ENCODE data around the gene NSD2.

Gene NSD2

DNA sequence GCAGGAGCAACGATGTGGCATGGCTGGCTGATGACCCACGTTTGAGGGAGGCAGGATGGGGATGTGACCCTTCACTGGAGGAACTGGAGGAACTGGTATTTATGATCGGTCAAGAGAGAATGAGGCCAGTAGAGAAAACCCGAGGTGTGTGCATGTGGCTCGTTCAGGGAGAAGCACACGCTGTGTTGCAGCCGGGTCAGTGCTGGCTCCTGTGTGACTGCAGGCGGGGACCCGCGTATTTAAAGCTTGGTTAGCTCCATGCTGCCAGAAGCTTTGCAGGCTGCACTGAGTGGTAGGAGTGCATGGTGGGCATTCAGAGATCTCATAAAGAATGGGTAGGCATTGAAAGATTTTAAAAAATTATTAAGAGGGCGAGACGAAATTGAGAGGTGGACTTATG, 85.4 kb downstream of the NSD2 start:
- in situ Hi-C loops (cut with HindIII; ENCODE audit: low pct_ligation_motif_present, low pct_unique_long_range_greater_than_20kb, low sequenced_read_pairs): no loop called here
- DNase-seq: no peak

DNA sequence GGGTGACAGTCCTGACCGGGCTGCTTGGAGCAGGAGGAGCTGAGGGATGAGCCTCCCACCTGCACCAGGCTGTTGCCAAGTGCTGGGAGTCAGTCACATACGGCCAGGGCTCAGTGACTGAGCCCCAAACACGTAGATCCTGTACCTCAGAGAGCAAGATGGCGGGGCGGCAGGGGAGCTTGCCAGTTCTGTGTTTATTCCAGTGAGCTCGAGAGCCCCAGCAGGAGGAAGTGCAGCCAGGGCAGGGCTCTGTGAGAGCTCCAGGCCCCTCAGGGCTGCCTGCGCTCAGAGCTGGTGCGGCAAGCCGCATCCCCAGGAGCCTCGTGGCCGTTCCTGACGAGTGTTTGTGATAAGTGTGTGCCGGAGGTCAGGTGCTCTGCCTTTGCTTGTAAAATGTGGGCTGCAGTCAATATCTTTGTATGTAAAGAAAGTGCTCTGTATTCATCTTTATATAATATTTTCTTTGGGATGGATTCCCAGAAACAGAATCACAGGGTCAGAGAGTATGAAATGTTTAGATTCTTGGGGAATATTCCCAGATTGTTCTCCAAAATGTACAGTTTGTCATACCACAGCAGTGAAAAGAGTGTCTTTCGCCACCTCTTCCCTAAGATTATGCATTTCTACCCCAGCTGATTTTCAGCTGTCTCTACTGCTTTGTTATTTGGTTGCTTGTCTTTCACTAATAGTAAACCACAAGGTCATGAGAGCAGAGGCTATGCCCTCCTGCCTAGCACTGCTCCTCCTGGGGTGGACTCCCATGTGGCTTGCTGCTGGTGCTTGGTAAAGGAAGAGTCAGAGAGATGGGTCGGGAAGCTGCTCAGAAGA, 87.3 kb downstream of the NSD2 start:
- DNase-seq: no peak
- in situ Hi-C loops (cut with HindIII; ENCODE audit: low pct_ligation_motif_present, low pct_unique_long_range_greater_than_20kb, low sequenced_read_pairs): no loop called here

DNA sequence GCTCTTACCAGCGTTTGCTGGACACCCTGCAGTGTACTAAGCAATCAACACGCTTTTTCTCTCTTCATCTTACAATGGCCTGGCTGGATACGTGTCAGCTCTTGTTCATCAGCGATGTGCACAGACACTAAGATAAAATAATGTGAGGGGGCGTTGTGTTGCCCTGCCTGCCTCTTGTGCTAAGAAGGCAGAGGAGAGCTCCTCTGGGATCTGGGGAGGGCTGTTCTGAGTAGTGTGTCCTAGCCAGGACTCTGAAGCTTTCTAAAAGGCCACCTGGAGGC, 87.9 kb downstream of the NSD2 start:
- in situ Hi-C loops (cut with HindIII; ENCODE audit: low pct_ligation_motif_present, low pct_unique_long_range_greater_than_20kb, low sequenced_read_pairs): no loop called here
- DNase-seq: no peak

DNA sequence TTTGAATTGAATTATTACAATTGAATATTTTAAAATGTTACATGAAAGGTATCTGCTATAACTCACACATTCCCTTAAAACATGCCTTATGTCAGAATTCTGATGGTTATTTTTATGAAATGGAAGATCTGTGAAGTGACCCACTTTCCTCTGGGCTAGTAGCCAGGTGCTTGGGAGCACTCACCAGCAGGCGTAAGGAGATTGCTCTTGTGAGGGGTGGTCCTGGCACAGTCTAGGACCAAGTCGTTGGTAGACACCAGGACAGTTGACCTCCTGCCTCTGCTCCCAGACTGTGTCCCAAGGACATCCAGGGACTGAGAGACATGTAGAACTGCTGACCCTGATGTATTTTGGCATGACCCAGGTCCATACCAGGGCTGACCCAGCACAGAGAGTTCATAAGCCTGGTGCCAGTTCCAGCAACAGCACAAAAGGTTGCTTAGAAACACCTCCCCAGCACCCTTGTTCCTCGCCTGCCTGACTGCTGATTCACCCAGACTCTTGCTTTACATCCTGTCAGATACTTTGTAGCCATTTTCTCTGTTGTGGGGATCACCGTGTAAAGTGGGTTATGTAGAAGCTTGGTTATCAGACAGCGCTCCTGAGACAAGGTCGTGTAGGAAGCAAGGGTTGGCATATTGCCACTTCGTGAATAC, 89.1 kb downstream of the NSD2 start:
- in situ Hi-C loops (cut with HindIII; ENCODE audit: low pct_ligation_motif_present, low pct_unique_long_range_greater_than_20kb, low sequenced_read_pairs): no loop called here
- no peak for DNase-seq

DNA sequence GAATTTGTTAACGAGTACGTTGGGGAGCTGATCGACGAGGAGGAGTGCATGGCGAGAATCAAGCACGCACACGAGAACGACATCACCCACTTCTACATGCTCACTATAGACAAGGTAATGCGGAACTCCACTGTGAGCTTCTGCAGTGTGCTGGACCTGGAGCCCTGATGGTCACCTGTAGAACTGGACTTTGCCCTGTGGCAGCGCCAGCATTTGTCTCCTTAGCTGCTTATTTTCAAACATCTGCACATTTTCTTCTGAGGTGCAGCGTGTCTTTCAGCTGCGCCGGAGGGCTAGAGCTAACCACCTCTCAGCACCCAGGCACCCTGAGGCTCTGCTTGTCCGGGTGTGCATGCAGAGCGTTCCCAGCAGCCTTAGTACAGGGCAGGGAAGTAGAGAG, 89.8 kb downstream of the NSD2 start:
- DNase-seq: no peak

DNA sequence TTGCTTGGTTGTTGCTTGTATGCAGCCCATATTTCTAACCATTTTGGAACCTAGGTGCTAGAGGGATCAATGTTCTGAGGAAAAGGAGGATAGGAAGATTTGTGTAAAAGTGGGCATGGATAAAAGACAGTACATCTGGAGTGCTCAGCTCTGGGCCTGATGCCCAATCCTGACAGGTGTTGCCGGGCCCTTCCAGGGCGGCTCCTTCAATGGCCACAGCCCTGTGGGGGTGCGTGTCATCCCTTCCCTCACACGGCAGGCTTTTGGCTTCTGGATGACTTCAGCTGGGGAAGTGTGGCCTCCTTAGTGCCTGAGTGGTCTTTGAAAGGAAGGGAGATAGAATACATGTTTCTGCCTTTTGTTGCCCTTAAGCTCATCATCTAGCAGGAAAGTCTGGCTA, 90.4 kb downstream of the NSD2 start:
- in situ Hi-C loops (cut with HindIII; ENCODE audit: low pct_ligation_motif_present, low pct_unique_long_range_greater_than_20kb, low sequenced_read_pairs): no loop called here
- DNase-seq: no peak

More for the DNA sequence above, 89.8 kb downstream of the NSD2 start:
- in situ Hi-C loops (cut with HindIII; ENCODE audit: low pct_ligation_motif_present, low pct_unique_long_range_greater_than_20kb, low sequenced_read_pairs): no loop called here

DNA sequence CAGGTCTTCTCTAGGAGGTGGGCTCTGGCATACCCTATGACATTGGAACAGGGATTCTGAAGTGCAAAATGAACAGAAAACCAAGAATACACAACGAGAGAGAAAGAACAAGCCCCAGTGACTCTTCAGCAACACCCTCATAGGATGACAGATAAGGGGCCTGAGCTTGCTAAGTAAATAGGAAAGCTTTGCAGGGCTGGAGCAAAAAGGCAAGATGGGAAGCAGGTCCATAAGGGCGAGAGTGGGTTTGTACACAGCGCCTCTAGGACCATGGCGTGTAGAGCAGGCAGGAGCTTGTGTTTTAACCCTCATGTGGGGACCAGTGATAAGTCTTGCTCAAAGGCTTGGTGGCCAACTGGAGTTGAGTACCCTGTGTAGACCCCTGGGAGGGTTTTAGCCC, 91.8 kb downstream of the NSD2 start:
- no peak for DNase-seq

DNA sequence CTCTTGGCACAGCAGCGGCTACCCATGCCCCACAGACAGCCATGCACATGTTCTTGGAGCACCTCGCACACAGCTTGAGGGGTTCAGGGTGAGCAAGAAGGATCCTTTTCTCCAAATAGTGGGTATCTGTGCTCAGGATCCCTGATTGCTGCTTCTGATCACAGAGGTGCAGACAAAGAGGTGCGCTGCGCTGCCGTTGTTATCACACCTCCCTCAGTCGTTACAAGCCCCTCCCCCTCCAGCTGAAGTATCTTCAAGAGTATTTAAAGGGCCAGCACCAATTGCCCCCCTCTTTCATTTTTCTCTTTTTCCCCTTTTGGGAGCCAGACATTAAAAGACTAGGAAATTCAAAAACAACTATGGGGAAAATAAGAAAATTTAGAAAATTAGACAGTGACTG, 93.2 kb downstream of the NSD2 start:
- no peak for DNase-seq
- in situ Hi-C loops (cut with HindIII; ENCODE audit: low pct_ligation_motif_present, low pct_unique_long_range_greater_than_20kb, low sequenced_read_pairs): no loop called here

More for the DNA sequence above, 91.8 kb downstream of the NSD2 start:
- in situ Hi-C loops (cut with HindIII; ENCODE audit: low pct_ligation_motif_present, low pct_unique_long_range_greater_than_20kb, low sequenced_read_pairs): no loop called here

DNA sequence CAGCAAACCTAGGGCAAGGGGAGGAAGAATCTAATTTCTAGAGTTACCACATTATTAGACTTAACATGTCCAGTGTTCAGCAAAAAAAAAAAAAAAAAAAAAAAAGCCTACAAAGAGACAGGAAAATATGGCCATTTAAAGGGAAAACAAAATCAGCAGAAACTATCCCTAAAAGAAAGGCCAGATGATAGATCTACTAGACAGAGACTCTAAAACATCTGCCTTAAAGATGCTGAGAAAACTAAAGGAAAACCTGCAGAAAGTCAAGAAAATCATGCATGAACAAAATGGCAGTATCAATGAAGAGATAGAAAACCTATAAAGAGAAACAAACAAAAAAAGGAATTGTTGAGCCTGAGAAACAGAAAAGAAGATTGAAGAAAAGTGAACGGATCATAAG, 93.8 kb downstream of the NSD2 start:
- in situ Hi-C loops (cut with HindIII; ENCODE audit: low pct_ligation_motif_present, low pct_unique_long_range_greater_than_20kb, low sequenced_read_pairs): no loop called here
- no peak for DNase-seq

DNA sequence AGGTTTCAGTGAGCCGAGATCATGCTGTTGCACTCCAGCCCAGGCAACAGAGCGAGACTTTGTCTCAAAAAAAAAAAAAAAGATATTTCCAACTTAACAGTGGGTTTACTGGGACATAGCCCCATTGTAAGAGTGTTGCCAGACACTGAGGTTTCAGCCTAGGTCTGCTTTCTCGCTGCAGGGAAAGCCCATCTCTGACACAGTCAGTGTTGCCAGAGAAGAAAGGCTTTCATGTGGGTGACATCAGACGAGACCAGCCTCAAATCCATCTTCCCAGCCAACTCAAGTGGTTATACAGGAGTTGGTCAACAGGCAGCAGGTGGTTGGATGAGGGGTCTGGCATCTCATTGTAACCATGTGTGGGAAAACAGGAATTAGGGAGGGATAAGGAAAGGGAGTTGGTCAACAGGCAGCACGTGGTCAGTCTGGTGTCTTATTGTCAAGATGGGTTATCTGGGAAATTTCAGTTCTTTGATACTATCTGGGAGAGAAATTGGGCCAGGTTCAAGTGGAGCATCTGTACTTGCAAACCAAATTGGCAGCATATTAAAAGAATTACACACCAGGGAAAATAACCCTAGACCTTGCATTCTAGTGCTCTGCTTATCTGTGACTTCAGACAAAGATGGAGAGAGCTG, 96.4 kb downstream of the NSD2 start:
- no peak for DNase-seq
- in situ Hi-C loops (cut with HindIII; ENCODE audit: low pct_ligation_motif_present, low pct_unique_long_range_greater_than_20kb, low sequenced_read_pairs): no loop called here

DNA sequence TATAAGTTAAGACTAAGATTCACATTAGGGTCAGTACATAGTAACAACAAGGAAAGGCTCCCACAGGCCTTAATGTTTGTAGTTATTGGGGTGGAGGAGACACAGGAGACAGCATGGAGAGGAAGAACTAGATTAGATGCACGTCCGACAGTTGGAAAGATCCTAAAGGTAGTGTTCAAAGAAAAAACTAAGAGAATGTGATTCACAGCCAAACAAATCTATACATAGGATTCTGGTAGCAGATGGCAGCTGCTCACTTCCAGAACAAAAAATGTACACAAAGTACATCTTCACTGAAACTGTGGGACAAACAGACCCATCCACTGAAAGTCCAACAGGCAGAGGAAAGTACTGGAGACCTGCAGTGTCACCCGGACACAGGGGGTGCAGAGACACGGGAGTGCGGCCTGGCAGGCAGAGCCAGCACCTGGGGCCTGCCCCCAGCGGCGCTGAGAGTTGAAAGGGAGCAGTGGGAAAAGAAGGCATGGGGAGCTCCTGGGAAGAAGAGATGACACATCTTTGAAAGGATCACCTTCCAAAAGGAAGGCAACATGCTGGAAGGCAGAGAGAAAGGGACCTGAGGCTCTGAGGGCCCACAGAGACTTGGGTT, 97.6 kb downstream of the NSD2 start:
- no peak for DNase-seq
- in situ Hi-C loops (cut with HindIII; ENCODE audit: low pct_ligation_motif_present, low pct_unique_long_range_greater_than_20kb, low sequenced_read_pairs): no loop called here

DNA sequence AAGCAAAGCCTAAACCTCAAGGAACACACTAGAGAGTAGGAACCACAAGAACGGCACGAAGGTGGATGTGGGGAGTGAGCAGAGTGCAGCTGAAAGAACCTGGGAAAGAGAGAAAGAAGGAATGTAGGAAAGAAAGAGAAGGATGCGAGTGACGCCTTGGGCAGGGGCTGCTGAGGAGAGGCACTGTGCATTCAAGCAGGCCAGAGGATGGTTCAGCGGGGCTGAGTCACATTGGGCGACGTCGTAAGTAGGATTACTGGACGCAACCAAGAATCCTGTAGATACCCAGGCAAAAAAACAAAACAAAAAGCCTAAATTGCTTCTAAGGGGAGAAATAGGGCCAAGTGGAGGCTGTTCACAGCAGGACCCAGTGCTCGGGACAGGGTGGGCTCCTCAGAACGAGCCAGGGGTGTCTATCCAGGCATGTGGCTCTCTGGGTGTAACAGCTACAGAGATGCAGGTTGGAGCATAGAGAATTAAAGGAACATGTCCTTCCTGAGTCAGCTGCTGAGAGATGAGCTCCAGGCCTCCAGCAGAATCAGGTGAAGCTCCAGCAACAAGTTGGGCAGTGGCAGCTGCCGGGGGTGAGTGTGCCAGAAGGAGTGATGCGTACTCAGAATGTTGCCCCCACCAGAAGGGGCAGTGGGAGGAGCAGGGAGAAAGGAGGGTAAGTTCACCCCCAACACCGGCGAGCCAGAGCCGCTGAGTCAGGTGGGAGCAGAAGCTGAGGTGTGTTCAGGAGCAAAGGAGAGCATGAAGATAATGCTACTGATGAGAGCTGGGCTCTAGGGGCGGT, 98.9 kb downstream of the NSD2 start:
- in situ Hi-C loops (cut with HindIII; ENCODE audit: low pct_ligation_motif_present, low pct_unique_long_range_greater_than_20kb, low sequenced_read_pairs): no loop called here
- DNase-seq: no peak

DNA sequence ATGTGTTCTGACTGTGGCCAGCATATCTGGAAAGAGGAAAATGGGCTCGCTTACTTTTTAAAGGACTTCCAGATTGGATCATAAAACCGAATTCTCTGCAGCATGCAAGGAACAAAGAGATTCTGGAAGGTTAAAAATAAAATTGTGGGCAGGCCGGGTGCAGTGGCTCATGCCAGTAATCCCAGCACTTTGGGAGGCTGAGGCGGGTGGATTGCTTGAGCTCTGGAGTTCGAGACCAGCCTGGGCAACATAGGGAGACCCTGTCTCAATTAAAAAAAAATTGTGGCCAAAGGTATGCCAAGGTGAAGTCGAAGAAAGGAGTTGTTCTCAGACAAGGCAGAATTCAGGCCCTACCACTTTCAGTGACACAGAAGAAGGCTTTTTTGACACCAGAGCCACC, 99.7 kb downstream of the NSD2 start:
- in situ Hi-C loops (cut with HindIII; ENCODE audit: low pct_ligation_motif_present, low pct_unique_long_range_greater_than_20kb, low sequenced_read_pairs): no loop called here
- DNase-seq: no peak

DNA sequence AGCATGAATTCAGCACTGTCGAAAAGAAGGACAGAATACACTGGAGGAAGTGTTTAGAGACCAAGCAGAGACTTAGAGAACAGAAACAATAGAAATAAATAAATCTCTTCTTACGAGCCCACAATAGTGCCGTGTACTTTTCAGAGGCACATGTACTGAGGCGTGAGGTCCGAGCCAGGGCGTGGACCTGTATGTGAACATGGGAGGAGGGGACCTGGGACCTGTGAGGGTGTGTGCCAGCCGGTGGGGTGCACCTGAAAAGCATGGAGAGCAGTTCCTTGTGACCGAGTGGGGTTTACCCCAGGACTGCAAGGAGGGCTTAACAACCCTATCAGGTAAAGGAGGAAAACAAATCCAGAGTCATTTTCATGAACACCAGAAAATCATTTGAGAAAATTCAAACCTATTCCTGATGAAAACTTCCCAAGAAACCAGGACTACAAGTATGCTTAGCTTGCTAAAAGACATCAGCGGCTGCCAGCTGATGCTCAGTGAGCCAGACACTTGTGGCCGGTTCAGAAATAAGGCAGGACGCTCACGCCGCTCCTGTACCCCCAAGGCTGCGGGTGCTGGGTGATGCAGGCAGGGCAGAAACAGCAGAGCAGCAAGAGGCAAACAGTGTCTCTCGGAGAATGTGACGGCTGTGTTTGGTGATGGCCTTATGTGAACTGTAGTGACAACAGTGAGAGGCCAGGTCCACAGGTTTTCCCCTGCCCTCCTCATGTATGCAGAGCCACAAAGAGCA, 100.4 kb downstream of the NSD2 start:
- DNase-seq: no peak
- in situ Hi-C loops (cut with HindIII; ENCODE audit: low pct_ligation_motif_present, low pct_unique_long_range_greater_than_20kb, low sequenced_read_pairs): no loop called here

DNA sequence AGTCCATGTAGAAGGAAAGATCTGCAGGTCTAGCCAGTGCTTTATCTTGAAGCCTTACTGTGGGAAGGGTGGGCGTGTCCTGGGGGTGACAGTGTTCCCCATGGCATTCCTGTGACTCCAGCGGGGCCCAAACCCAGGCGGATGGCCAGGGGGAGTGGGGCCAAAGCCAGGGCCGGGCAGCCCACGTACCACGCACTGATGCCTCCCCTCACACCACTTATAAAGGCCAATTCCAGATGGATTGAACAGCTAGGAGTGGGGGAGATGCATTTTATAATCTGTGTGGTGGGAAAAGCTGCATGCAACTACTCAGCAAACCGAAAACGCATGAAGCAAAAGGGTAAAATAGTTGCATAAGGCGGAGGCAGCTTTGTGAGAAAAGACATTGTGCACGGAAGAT, 101.2 kb downstream of the NSD2 start:
- in situ Hi-C loops (cut with HindIII; ENCODE audit: low pct_ligation_motif_present, low pct_unique_long_range_greater_than_20kb, low sequenced_read_pairs): no loop called here
- no peak for DNase-seq

DNA sequence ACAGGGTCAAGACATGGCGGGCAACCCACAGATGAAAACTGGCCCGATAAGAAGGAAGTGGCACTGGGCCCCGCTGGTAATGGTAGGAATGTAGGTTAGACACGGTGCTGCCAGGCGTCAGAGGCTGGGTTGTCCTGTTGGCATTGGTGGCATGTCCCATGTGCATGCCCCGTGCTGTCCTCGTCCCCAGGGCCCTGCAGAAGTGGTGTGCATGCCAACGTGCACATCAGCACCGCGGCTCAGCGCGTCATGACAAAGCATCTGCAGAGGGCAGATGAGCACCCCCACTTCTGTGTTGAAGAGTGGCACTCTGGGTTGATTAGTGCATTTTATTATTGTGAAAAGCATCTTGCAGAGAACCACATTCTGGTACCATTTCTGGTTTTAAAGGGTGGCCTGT, 102.0 kb downstream of the NSD2 start:
- DNase-seq: no peak
- in situ Hi-C loops (cut with HindIII; ENCODE audit: low pct_ligation_motif_present, low pct_unique_long_range_greater_than_20kb, low sequenced_read_pairs): no loop called here

DNA sequence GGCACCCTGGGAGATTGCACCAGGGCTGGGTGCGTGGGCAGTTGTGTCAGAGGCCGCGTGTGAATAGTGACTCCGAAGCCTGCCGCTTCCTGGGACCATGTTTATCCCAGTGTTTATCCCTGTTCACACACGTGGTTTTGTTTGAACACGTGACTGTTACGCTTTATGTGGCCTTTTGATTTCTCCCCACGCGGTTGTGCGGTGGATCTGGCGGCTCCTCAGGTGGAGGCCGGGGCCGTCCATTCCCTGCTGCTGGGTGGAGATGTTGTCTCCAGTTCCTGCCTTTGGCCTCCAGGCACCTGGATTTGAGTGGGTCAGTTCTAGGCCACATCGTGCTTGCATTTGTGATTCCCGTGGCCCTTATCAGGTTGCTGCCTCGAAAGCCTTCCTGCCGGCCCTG, 102.5 kb downstream of the NSD2 start:
- no peak for DNase-seq
- in situ Hi-C loops (cut with HindIII; ENCODE audit: low pct_ligation_motif_present, low pct_unique_long_range_greater_than_20kb, low sequenced_read_pairs): no loop called here

DNA sequence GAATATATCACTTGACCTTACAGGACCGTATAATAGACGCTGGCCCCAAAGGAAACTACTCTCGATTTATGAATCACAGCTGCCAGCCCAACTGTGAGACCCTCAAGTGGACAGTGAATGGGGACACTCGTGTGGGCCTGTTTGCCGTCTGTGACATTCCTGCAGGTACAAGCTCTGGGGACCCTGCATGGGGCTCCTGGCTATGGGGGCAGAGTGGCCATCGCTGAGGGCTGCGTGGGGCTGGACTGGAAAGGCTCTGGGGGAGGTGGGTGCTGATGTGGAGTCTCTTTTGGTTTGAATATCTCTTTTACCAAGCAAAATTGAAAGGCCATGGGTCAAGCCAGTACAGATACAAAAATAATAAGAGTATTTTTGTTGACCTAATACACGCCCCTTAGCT, 103.6 kb downstream of the NSD2 start:
- no peak for DNase-seq
- in situ Hi-C loops (cut with HindIII; ENCODE audit: low pct_ligation_motif_present, low pct_unique_long_range_greater_than_20kb, low sequenced_read_pairs): no loop called here
